ENCODE results near the gene MAPK8.

DNA sequence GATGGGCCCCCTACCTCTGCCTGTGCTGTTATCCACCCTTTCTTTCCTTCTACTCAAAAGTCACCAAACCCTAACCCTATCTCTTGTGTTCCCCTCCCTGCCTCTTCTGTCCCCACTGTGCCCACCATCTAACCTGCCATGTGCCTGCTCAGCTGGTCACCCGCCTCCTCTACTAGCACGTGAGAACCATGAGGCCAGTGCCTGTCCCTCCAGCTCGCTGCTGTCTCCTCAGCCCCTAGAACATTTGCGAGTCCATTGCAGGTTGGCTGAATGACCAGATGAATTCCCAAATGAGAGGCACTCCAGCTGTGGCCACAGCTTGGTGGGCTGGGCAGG lies 169.4 kb downstream of the MAPK8 start:
- TF ChIP-seq, protein P1, sequence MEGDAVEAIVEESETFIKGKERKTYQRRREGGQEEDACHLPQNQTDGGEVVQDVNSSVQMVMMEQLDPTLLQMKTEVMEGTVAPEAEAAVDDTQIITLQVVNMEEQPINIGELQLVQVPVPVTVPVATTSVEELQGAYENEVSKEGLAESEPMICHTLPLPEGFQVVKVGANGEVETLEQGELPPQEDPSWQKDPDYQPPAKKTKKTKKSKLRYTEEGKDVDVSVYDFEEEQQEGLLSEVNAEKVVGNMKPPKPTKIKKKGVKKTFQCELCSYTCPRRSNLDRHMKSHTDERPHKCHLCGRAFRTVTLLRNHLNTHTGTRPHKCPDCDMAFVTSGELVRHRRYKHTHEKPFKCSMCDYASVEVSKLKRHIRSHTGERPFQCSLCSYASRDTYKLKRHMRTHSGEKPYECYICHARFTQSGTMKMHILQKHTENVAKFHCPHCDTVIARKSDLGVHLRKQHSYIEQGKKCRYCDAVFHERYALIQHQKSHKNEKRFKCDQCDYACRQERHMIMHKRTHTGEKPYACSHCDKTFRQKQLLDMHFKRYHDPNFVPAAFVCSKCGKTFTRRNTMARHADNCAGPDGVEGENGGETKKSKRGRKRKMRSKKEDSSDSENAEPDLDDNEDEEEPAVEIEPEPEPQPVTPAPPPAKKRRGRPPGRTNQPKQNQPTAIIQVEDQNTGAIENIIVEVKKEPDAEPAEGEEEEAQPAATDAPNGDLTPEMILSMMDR (IDR thresholded peaks at IDR 0.05), result no peak
- no peak for TF ChIP-seq POLR2A (IDR thresholded peaks at IDR 0.05)
